ENCODE measurements around the gene NEDD9.

- TF ChIP-seq CTCF (conservative IDR thresholded peaks at IDR 0.05; ENCODE audit: low read length) (no peak), EZH2phosphoT487 (IDR thresholded peaks at IDR 0.05; ENCODE audit: borderline replicate concordance) (no peak)
Observed at GRCh38 chr6:11248974-11249761, 16.7 kb upstream of the NEDD9 start.
